HL-60 (cell line): ENCODE data around the gene HTR7.

ENCODE experiments used
- DNase-seq, 2 experiments: peaks; one replicate each; pipeline ENCODE4 v3.0.0-alpha.2; 2010 to 2020; ENCODE audit warnings: low read depth in 1 of 2, low spot score in 1 of 2
- H3K27ac ChIP-seq: fragments of 250-450 bp; sonication (Bioruptor Pico); replicated peaks from 2 replicates; pipeline ENCODE4 v1.5.1; 2020; ENCODE audit warnings: mild to moderate bottlenecking, moderate library complexity
- H3K27me3 ChIP-seq: fragments of 250-450 bp; sonication (Bioruptor Pico); 2 replicates; pipeline ENCODE4 v1.5.1; 2021; ENCODE audit warnings: mild to moderate bottlenecking, moderate library complexity; ENCODE audit not compliant: insufficient read depth, poor library complexity, severe bottlenecking
- H3K4me3 ChIP-seq: replicated peaks from 2 replicates; pipeline ENCODE4 v1.5.1; 2011; ENCODE audit warnings: mild to moderate bottlenecking, control low read depth, low read length; ENCODE audit not compliant: insufficient read depth
- GABPA ChIP-seq: IDR thresholded peaks from 2 replicates; pipeline ENCODE4 v1.6.1; 2012; ENCODE audit warnings: low read depth
- POLR2AphosphoS5 ChIP-seq: IDR thresholded peaks from 2 replicates; pipeline ENCODE4 v1.6.1; 2012; ENCODE audit warnings: low read depth
- SPI1 ChIP-seq: IDR thresholded peaks from 2 replicates; pipeline ENCODE4 v1.6.1; 2012; ENCODE audit warnings: low read depth, mild to moderate bottlenecking, borderline replicate concordance
- TF ChIP-seq, protein P1 (sequence below): IDR thresholded peaks from 2 replicates; pipeline ENCODE4 v1.6.1; 2012; ENCODE audit warnings: low read depth; ENCODE audit not compliant: insufficient replicate concordance
- TF ChIP-seq, protein P2 (sequence below): IDR thresholded peaks from one replicate; pipeline ENCODE4 v1.5.1; 2011; ENCODE audit warnings: low read length, control low read depth, inconsistent platforms; ENCODE audit not compliant: insufficient read depth

Gene HTR7

DNA sequence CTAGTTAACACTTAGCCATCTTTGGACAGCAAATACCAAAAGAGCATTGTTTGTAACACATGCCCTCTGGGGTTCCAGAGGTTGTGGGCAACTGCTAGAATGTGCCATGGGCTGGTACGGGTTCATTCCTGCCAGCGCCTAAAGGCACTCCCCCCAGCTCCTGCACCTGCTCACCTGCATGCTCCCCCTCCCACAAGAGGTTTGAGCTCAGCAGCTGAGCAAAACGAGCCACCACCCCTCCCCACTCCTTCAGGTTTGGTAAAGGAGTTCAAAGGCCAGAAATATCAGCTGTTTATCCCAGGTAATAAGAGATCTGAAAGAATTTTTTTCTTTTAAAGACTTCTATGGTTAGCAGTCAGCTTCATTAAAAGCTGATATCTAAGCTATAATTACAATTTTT, 53.5 kb downstream of the HTR7 start:
- TF ChIP-seq, protein P1, sequence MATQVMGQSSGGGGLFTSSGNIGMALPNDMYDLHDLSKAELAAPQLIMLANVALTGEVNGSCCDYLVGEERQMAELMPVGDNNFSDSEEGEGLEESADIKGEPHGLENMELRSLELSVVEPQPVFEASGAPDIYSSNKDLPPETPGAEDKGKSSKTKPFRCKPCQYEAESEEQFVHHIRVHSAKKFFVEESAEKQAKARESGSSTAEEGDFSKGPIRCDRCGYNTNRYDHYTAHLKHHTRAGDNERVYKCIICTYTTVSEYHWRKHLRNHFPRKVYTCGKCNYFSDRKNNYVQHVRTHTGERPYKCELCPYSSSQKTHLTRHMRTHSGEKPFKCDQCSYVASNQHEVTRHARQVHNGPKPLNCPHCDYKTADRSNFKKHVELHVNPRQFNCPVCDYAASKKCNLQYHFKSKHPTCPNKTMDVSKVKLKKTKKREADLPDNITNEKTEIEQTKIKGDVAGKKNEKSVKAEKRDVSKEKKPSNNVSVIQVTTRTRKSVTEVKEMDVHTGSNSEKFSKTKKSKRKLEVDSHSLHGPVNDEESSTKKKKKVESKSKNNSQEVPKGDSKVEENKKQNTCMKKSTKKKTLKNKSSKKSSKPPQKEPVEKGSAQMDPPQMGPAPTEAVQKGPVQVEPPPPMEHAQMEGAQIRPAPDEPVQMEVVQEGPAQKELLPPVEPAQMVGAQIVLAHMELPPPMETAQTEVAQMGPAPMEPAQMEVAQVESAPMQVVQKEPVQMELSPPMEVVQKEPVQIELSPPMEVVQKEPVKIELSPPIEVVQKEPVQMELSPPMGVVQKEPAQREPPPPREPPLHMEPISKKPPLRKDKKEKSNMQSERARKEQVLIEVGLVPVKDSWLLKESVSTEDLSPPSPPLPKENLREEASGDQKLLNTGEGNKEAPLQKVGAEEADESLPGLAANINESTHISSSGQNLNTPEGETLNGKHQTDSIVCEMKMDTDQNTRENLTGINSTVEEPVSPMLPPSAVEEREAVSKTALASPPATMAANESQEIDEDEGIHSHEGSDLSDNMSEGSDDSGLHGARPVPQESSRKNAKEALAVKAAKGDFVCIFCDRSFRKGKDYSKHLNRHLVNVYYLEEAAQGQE = no peak
- TF ChIP-seq GABPA (no peak), SPI1 (no peak), POLR2AphosphoS5 (no peak)
- TF ChIP-seq, protein P2, sequence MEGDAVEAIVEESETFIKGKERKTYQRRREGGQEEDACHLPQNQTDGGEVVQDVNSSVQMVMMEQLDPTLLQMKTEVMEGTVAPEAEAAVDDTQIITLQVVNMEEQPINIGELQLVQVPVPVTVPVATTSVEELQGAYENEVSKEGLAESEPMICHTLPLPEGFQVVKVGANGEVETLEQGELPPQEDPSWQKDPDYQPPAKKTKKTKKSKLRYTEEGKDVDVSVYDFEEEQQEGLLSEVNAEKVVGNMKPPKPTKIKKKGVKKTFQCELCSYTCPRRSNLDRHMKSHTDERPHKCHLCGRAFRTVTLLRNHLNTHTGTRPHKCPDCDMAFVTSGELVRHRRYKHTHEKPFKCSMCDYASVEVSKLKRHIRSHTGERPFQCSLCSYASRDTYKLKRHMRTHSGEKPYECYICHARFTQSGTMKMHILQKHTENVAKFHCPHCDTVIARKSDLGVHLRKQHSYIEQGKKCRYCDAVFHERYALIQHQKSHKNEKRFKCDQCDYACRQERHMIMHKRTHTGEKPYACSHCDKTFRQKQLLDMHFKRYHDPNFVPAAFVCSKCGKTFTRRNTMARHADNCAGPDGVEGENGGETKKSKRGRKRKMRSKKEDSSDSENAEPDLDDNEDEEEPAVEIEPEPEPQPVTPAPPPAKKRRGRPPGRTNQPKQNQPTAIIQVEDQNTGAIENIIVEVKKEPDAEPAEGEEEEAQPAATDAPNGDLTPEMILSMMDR = no peak
- Histone ChIP-seq H3K27ac (no peak overlapping the region), H3K4me3 (no peak overlapping the region), H3K27me3 (no peaks in the 10 kb centered on the region)
- no peak for DNase-seq

DNA sequence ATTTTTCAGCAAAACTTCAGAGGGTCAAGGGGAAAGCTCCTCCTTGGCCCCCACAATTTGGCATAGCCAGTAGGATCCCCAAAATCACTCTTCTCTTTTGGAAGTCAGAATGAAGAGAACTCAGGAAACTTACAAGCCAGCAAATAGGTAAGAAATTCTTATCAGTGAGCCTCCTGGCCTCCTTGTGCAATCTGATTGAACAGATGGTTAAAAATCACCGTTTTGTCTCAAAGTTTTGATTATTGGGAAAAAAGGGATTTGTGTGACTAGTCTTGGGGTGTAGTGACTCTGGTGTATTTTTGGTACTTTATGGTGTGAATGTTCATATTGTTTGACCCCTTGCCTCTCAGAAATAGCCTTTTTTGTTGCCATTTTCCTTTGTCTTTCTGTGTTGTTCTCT, 56.2 kb downstream of the HTR7 start:
- Histone ChIP-seq H3K27me3 (no peaks in the 10 kb centered on the region), H3K27ac (no peak overlapping the region), H3K4me3 (no peak overlapping the region)
- TF ChIP-seq GABPA = no peak
- TF ChIP-seq, protein P1 = no peak
- no peak for TF ChIP-seq SPI1
- no peak for TF ChIP-seq POLR2AphosphoS5
- TF ChIP-seq, protein P2 = no peak
- no peak for DNase-seq

DNA sequence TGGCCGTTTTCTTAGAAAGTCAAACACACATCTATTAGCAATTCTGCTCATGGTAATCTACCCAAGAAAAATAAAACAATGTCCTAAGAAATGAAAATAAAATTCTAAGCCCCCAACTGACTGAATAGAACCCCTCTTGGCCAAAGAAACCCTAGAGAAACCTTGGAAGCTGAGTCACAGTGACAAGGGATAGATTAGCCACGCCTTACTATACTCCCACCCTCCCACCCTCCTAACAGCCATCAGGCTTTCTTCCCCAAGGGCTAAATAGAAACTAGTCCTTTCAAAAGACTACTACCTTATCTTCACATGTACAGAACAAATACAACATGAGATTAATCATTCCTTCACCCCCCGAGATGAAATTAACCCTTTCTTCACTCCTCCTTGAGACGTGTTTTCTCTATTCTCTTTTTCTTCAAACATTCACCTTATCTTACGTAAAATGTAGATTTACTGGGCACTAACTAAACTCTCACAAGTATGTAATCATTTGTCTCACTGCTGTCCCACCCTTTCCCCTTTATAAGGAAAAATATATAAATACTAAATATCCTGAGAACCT, 57.5 kb downstream of the HTR7 start:
- no peaks in the 10 kb centered on the region for H3K27me3 ChIP-seq
- H3K27ac ChIP-seq = no peak overlapping the region
- H3K4me3 ChIP-seq = no peak overlapping the region
- no peak for DNase-seq
- TF ChIP-seq POLR2AphosphoS5 = no peak

DNA sequence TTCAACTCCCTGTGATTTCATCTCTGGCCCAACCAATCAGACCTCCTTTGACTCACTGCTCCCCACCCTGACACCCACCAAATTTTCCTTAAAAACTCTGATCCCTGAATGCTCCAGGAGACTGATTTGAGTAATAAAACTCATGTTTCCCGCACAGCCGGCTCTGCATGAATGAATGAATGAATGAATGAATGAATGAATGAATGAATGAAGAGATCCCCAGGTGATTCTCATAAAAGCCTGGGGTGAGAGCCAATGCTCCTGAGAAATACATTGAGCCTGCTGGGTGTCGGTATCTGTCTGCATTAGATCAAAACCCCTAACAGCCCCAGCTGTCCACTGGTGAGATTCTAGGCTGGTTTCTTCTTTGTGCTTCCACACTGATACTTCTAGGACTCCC, 58.7 kb downstream of the HTR7 start:
- no peak overlapping the region for H3K27ac ChIP-seq
- no peak for DNase-seq
- TF ChIP-seq POLR2AphosphoS5 = no peak
- TF ChIP-seq SPI1 = no peak
- TF ChIP-seq GABPA = no peak
- TF ChIP-seq, protein P1 = no peak
- TF ChIP-seq, protein P2 = no peak
- H3K27me3 ChIP-seq = no peaks in the 10 kb centered on the region
- no peak overlapping the region for H3K4me3 ChIP-seq
